Neuronal stem cell (in vitro differentiated cells): ENCODE data around the gene MTMR8.

Experiments
- DNase-seq: peaks from one replicate; pipeline ENCODE4 v3.0.0-alpha.2; 2013; ENCODE audit warnings: low spot score
- H2AFZ ChIP-seq: one replicate; pipeline ENCODE4 v1.6.1; 2013; ENCODE audit warnings: mild to moderate bottlenecking, low read length, inconsistent platforms
- H2AK5ac ChIP-seq: 2 replicates; pipeline ENCODE4 v1.6.1; 2013; ENCODE audit warnings: low read depth, mild to moderate bottlenecking, inconsistent platforms, low read length, moderate library complexity, mixed read lengths
- H2BK120ac ChIP-seq: 2 replicates; pipeline ENCODE4 v1.6.1; 2013; ENCODE audit warnings: low read depth, mild to moderate bottlenecking, inconsistent platforms, low read length, moderate library complexity, mixed read lengths
- H2BK12ac ChIP-seq: one replicate; pipeline ENCODE4 v1.6.1; 2013; ENCODE audit warnings: low read length, inconsistent platforms
- H2BK15ac ChIP-seq: 2 replicates; pipeline ENCODE4 v1.6.1; 2013; ENCODE audit warnings: mild to moderate bottlenecking, low read length, inconsistent platforms, mixed read lengths
- H2BK5ac ChIP-seq: one replicate; pipeline ENCODE4 v1.6.1; 2013; ENCODE audit warnings: inconsistent platforms, mild to moderate bottlenecking, low read length, moderate library complexity
- H3K14ac ChIP-seq: one replicate; pipeline ENCODE4 v1.6.1; 2013; ENCODE audit warnings: low read length, inconsistent platforms
- H3K18ac ChIP-seq: 2 replicates; pipeline ENCODE4 v1.6.1; 2013; ENCODE audit warnings: low read length, inconsistent platforms
- H3K23ac ChIP-seq: 2 replicates; pipeline ENCODE4 v1.6.1; 2013; ENCODE audit warnings: low read depth, mild to moderate bottlenecking, mixed read lengths, low read length, inconsistent platforms; ENCODE audit not compliant: poor library complexity
- H3K27ac ChIP-seq: replicated peaks from 3 replicates; pipeline ENCODE4 v1.5.1; 2013; ENCODE audit warnings: low read length, inconsistent platforms
- H3K27me3 ChIP-seq, 3 experiments: 2 replicates each; pipeline ENCODE4 v1.6.1; 2013; ENCODE audit warnings: low read length in 3 of 3, mild to moderate bottlenecking in 2 of 3, inconsistent platforms in 1 of 3, low read depth in 1 of 3, mixed read lengths in 1 of 3, moderate library complexity in 1 of 3; ENCODE audit not compliant: control insufficient read depth in 3 of 3, insufficient read depth in 3 of 3
- H3K36me3 ChIP-seq, 2 donors: replicated peaks in 1 of 2; 2 replicates each; pipeline ENCODE4 v1.6.1; 2013; ENCODE audit warnings: low read length in 2 of 2; ENCODE audit not compliant: control insufficient read depth in 2 of 2, insufficient read depth in 2 of 2
- H3K4ac ChIP-seq: 2 replicates; pipeline ENCODE4 v1.6.1; 2013; ENCODE audit warnings: inconsistent platforms, mild to moderate bottlenecking, low read length, moderate library complexity
- H3K4me1 ChIP-seq, 2 donors: 1 replicate in 1 of 2; 2 replicates in 1 of 2; pipeline ENCODE4 v1.6.1; 2013; ENCODE audit warnings: low read length in 2 of 2, low read depth in 1 of 2; ENCODE audit not compliant: control insufficient read depth in 2 of 2, insufficient read depth in 1 of 2
- H3K4me2 ChIP-seq: one replicate; pipeline ENCODE4 v1.6.1; 2013; ENCODE audit warnings: mild to moderate bottlenecking, low read length, inconsistent platforms; ENCODE audit not compliant: insufficient read depth, poor library complexity, severe bottlenecking
- H3K4me3 ChIP-seq, 2 donors: 2 replicates each; pipeline ENCODE4 v1.5.1; 2013; ENCODE audit warnings: low read length in 2 of 2, mild to moderate bottlenecking in 2 of 2, inconsistent platforms in 1 of 2, moderate library complexity in 1 of 2
- H3K79me1 ChIP-seq: one replicate; pipeline ENCODE4 v1.6.1; 2013; ENCODE audit warnings: low read depth, mild to moderate bottlenecking, inconsistent platforms, low read length, moderate library complexity
- H3K9ac ChIP-seq: one replicate; pipeline ENCODE4 v1.6.1; 2013; ENCODE audit warnings: mild to moderate bottlenecking, low read depth, low read length, inconsistent platforms; ENCODE audit not compliant: poor library complexity
- H3K9me3 ChIP-seq, 2 donors: replicated peaks in 1 of 2; 2 replicates each; pipeline versions ENCODE3 to v1.6.1; 2013; ENCODE audit warnings: low read length in 2 of 2, mild to moderate bottlenecking in 2 of 2, inconsistent platforms in 1 of 2, low read depth in 1 of 2, mixed read lengths in 1 of 2, moderate library complexity in 1 of 2; ENCODE audit not compliant: control insufficient read depth in 2 of 2, insufficient read depth in 1 of 2
- H4K8ac ChIP-seq: one replicate; pipeline ENCODE4 v1.6.1; 2013; ENCODE audit warnings: low read depth, mild to moderate bottlenecking, inconsistent platforms, low read length, moderate library complexity
- H4K91ac ChIP-seq: one replicate; pipeline ENCODE4 v1.6.1; 2013; ENCODE audit warnings: low read length, low read depth, mild to moderate bottlenecking, inconsistent platforms; ENCODE audit not compliant: poor library complexity
- WGBS, 2 donors: extraction: QIAGEN DNeasy Blood & Tissue Kit; methylation state at CpG; one replicate each; pipeline ENCODE4 v1.1.7; 2013; ENCODE audit warnings: missing lambda C conversion rate in 2 of 2, mixed read lengths in 1 of 2; ENCODE audit not compliant: insufficient read length in 2 of 2, insufficient replicate concordance in 1 of 2; ENCODE audit errors: extremely low coverage in 2 of 2; 5-methylcytosine and 5-hydroxymethylcytosine counted together

The MTMR8 gene

GRCh38 chrX:64306712-64307111 is 88.5 kb downstream of the MTMR8 start:
- H4K8ac ChIP-seq = no peak overlapping the region

DNA sequence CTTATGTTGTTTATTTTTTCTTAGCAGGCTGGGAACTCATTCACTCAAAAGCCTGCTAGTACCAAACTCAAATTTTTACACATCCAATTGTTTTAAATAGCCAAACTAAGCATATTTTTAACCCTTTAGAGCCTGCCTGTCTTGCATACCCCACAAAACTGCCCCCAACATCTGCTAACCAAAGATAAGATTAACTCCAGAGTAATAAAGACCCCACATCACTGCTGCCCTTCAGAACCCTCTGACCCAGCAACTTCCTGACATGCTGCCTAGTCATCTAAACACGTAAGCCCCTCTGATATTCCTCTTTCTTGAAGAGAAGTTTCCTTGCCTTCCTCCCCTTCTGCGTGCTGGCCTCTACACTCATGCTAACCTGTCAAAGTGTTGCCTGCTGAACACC is 104.1 kb downstream of the MTMR8 start:
- no peak overlapping the region for H3K14ac ChIP-seq
- no peak overlapping the region for H3K4me3 ChIP-seq
- H3K4me2 ChIP-seq = no peak overlapping the region
- H3K9ac ChIP-seq = no peak overlapping the region
- H4K8ac ChIP-seq = no peak overlapping the region
- no CpG with 5 or more reads among the region's 2 CpGs for WGBS, 2 donors
- no peaks in the 10 kb centered on the region for H3K27me3 ChIP-seq
- H3K79me1 ChIP-seq = no peaks in the 10 kb centered on the region
- no peak for DNase-seq
- H3K27ac ChIP-seq = no peak overlapping the region
- no peak overlapping the region for H2BK15ac ChIP-seq
- no peaks in the 10 kb centered on the region for H3K4me1 ChIP-seq
- H2AK5ac ChIP-seq = no peak overlapping the region
- H2BK5ac ChIP-seq = no peak overlapping the region
- no peaks in the 10 kb centered on the region for H3K9me3 ChIP-seq
- no peak overlapping the region for H2AFZ ChIP-seq
- no peak overlapping the region for H3K18ac ChIP-seq
- no peak overlapping the region for H2BK12ac ChIP-seq
- no peak overlapping the region for H2BK120ac ChIP-seq
- H3K4ac ChIP-seq = no peak overlapping the region
- no peaks in the 10 kb centered on the region for H3K36me3 ChIP-seq
- H4K91ac ChIP-seq = no peak overlapping the region
- H3K23ac ChIP-seq = no peak overlapping the region

More at GRCh38 chrX:64306712-64307111, 88.5 kb downstream of the MTMR8 start:
- no peak overlapping the region for H3K18ac ChIP-seq
- no peak overlapping the region for H3K23ac ChIP-seq
- no peak overlapping the region for H2BK5ac ChIP-seq
- H2AFZ ChIP-seq = no peak overlapping the region
- H3K27me3 ChIP-seq = no peaks in the 10 kb centered on the region
- no peak overlapping the region for H3K4me2 ChIP-seq
- H2BK120ac ChIP-seq = no peak overlapping the region
- no peak overlapping the region for H3K4ac ChIP-seq
- H2AK5ac ChIP-seq = no peak overlapping the region
- peaks cover 0 to 4% of the 10 kb centered on the region in 2 donors for H3K4me1 ChIP-seq
- no peak overlapping the region for H3K27ac ChIP-seq
- no peak overlapping the region for H2BK12ac ChIP-seq
- H3K14ac ChIP-seq = no peak overlapping the region
- H2BK15ac ChIP-seq = no peak overlapping the region
- no peak overlapping the region for H3K4me3 ChIP-seq
- H3K36me3 ChIP-seq = no peaks in the 10 kb centered on the region
- H3K79me1 ChIP-seq = no peaks in the 10 kb centered on the region
- H3K9ac ChIP-seq = no peak overlapping the region
- no peak for DNase-seq
- no peaks in the 10 kb centered on the region for H3K9me3 ChIP-seq
- H4K91ac ChIP-seq = no peak overlapping the region
- WGBS, 2 donors = no CpG with 5 or more reads among the region's 7 CpGs

DNA sequence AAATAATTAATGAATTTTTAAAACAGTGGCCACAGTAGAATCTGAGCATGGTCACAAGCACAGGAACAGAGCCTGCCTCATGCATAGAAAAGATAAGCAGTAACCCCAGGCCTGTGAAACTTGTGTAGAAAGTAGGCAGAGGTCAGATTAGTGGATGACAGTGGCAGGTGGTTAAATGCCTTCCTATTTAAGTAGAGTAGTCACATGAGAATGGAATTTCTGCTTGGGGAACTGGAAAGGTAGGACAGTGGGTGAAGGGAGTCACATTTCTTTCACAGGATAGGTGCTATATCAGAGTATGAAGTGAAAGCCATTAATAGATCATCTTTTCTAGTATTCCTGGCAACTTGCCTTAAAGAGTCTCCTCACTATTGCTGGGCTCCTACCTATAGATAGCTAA is 130.0 kb downstream of the MTMR8 start:
- no peak overlapping the region for H2BK15ac ChIP-seq
- H4K91ac ChIP-seq = no peak overlapping the region
- no peaks in the 10 kb centered on the region for H3K9me3 ChIP-seq
- H2BK12ac ChIP-seq = no peak overlapping the region
- H3K27me3 ChIP-seq = no peaks in the 10 kb centered on the region
- H3K36me3 ChIP-seq = no peaks in the 10 kb centered on the region
- no peak overlapping the region for H3K14ac ChIP-seq
- no peak overlapping the region for H2AFZ ChIP-seq
- no peak overlapping the region for H2AK5ac ChIP-seq
- no peak overlapping the region for H3K27ac ChIP-seq
- H2BK5ac ChIP-seq = no peak overlapping the region
- no peak overlapping the region for H3K4ac ChIP-seq
- no peak overlapping the region for H3K9ac ChIP-seq
- no peak overlapping the region for H2BK120ac ChIP-seq
- H3K79me1 ChIP-seq = no peaks in the 10 kb centered on the region
- no peaks in the 10 kb centered on the region for H3K4me1 ChIP-seq
- no peak overlapping the region for H3K18ac ChIP-seq
- H3K4me2 ChIP-seq = no peak overlapping the region
- no peak overlapping the region for H3K4me3 ChIP-seq
- H4K8ac ChIP-seq = no peak overlapping the region
- H3K23ac ChIP-seq = no peak overlapping the region
- DNase-seq = no peak

DNA sequence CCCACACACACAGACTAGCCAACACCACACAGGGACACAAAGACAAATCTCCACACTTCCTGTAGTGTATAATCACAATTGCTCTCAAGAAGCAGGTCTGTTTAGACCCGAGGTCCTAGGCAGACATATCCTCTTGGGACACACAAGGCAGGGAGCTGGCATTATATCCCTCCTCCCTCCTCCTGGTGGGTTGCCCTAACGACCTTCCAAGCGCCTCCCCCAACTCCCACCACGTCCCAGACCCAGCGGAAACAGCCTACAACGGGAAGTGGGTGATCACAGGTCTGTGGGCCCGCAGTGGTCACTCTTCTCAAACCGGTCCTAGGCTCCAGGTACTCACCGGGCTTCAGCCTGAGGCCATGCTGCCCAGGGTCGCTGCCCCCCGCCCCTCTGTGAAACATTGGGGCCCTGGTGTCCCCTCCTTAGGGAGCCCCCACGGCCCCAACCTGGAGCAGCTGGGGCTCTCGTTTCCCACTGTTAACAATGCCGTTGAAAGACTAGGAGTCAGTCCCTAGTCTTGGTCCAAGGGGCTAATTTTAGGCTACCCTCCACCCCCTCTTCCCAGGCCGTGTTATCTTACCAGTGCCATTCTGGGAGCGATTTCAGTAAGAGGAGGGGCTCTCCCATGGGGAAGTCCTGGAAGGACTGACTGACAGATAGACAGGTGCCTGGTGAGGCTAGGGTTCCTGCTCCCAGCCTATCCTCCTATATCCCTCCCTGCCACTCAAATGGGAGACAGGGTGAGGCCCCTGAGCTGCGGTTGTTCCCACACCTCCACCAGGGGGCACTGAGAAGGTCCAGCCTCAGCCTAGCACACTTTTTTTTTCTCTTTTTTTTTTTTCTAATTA is 164.9 kb downstream of the MTMR8 start, which contains the start of gene ASB12:
Gene ASB12, minus strand, starts transcription at position 485 of the 848 bp plus-strand sequence. CDS start 4,957 bp downstream, outside the sequence.
- Histone ChIP-seq H3K18ac (no peak within 1 kb of the TSS), H2BK12ac (no peak within 1 kb of the TSS), H3K14ac (no peak within 1 kb of the TSS), H2BK120ac (no peak within 1 kb of the TSS), H3K4me1 (no peaks in the 10 kb centered on the region), H3K27me3 (no peaks in the 10 kb centered on the region), H4K8ac (no peak within 1 kb of the TSS), H3K9ac (no peak within 1 kb of the TSS), H2BK15ac (no peak within 1 kb of the TSS), H3K79me1 (no peaks in the 10 kb centered on the region), H3K23ac (no peak within 1 kb of the TSS), H2AK5ac (no peak within 1 kb of the TSS), H2AFZ (no peak within 1 kb of the TSS), H3K27ac (no peak within 1 kb of the TSS), H3K4ac (no peak within 1 kb of the TSS), H2BK5ac (no peak within 1 kb of the TSS), H4K91ac (no peak within 1 kb of the TSS), H3K4me3 (no peak within 1 kb of the TSS), H3K36me3 (no peaks in the 10 kb centered on the region), H3K9me3 (no peaks in the 10 kb centered on the region), H3K4me2 (no peak within 1 kb of the TSS)
- WGBS, 2 donors = no CpG with 5 or more reads among the region's 17 CpGs
- no peak for DNase-seq
